HG02981 (cell line): ENCODE data around the gene IKBKG.
A peak's percentile ranks its signal among the peaks of the same experiment; 100 is the strongest.
"Not testable (repeated sequence)": the region's sequence is repeated elsewhere in the genome, so short reads cannot be mapped to it uniquely, and the experiment has no call there.

ENCODE experiments used
- ATAC-seq: cut with Tn5 transposase; IDR thresholded peaks from one replicate; pipeline ENCODE4 v1.9.1; 2021; ENCODE audit warnings: mild to moderate bottlenecking, moderate library complexity; ENCODE audit not compliant: unreplicated experiment

Gene IKBKG, protein sequence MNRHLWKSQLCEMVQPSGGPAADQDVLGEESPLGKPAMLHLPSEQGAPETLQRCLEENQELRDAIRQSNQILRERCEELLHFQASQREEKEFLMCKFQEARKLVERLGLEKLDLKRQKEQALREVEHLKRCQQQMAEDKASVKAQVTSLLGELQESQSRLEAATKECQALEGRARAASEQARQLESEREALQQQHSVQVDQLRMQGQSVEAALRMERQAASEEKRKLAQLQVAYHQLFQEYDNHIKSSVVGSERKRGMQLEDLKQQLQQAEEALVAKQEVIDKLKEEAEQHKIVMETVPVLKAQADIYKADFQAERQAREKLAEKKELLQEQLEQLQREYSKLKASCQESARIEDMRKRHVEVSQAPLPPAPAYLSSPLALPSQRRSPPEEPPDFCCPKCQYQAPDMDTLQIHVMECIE

DNA sequence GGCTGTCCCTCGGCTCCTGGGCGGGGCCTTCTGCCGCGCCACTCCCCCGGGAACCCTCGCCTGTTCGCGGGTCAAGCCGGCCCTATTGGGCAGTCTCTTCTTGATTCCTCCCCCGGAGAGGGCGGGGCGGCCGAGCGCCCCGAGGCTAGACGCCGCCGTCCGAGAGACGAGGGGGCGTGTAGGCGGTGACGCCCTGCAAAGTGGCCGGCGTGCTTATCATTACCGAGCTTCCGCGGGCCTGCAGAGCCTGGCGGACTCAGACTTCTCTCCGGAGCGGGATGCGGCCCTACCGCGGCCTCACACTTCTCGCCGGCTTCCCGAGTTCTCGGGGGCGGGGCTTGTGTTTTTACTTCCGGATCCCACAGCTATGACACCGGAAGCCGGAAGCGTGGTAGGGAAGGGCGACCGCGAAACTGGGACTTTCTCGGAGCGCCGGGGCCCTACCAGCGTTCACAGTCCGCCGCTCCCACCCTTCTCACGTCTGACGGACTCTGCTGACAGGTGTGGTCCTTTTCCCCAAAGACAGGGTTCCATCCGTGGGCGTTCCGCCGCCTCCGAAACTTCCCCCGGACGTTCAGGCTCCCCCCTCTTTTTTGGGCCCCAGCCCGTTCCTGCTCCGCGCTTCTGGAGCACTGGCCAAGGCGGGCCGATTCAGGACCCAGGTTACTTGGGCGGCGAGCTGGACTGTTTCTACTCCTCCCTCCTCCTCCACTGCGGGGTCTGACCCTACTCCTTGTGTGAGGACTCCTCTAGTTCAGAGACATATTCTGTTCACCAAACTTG lies at the start of gene IKBKG:
Gene IKBKG (plus strand): TSS at position 376 of the 783 bp plus-strand sequence. CDS start 4,383 bp downstream, outside the sequence.
- ATAC-seq, result peak; percentile 80

GRCh38 chrX:154501423-154501822 lies 46.0 kb upstream of the IKBKG start:
- not testable (repeated sequence) for ATAC-seq

DNA sequence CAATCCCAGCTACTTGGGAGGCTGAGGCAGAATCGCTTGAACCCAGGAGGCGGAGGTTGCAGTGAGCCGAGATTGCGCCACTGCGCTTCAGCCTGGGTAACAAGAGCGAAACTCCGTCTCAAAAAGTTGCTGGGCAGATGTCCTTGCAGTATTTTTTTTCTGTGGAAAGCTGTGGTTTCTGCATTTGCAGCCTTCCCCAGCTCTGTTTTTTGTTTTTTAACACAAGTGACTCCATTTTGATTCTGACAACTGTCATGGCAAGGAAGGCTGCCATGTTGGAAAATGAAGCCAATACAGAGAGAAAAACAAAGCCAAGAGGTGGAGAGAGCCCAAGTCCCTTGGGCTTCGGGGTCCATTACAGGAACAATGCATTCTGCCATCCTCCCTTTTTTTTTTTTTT lies 45.3 kb upstream of the IKBKG start:
- ATAC-seq, result no peak

GRCh38 chrX:154502989-154503388 lies 44.4 kb upstream of the IKBKG start:
- no peak for ATAC-seq

DNA sequence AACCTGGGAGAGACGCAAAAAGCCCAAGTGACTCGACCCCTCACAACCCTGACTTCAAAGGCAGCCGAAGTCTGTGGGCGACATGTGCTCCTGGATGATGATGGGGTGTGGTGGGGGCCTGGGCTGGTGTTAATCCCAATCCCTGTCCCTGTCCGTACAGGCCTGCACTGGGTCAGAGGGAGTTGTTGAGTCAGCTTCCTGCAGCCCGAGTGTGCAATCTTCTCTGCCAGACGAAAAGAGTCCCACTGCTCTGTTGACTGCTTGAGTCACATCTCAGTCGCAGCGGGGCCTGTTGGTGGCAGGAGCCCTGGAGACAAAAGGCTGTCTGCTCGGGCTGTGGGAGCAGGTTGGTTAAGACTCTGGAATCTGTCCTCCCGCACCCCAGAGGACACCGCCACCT lies 41.7 kb upstream of the IKBKG start:
- ATAC-seq, result no peak

GRCh38 chrX:154506483-154507332 lies 40.7 kb upstream of the IKBKG start:
- ATAC-seq, result no peak

DNA sequence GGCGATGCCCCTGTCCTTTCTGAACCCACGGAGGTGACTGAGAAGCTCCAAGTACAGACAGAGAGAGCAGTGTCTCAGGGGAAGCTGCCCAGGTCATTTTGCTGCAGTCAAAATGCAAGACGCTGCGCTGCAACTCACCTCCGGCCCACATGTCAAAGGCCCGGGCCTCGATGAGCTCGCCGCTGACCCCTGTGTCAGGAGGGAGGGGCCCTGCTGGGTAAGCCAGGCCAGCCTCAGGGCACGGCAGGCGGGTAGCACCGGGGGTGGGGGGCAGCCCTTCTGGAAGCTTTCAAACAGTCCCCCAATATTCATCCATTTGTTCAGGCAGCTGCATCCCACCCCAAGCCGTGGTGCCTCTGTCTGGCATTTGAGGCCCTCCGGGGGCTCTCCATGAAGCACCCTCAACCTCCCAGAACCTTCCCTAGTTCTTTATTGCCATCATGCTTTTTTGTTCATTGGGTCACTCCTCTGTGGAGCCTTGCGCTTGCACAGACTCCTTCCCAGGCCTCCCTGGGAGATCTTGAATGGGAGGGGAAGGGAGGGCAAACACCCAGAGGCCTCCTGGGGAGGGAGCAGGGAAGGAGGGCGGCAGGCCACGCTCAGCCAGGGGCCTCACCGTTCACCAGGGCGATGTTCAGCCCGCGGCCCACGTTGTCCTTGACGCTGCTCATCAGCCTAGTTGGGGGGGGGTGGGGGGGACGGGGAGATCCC lies 39.6 kb upstream of the IKBKG start:
- no peak for ATAC-seq

DNA sequence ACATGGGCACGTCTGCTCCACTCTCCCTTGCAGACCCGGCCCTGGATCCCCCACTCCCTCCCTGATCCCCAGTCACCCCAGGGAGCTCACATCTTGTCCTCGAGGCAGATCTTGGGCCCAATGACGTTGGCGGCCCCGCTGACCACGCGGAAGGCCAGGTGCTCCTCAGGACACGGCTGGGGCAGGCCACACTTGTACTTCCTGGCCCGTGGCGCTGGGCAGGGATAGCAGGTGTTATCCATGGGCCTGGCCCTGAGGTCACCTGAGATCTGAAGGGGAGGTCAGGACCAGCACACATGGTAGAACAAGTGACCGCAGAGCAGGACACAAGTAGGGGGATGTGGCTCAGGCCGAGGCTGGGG lies 39.1 kb upstream of the IKBKG start:
- ATAC-seq, result no peak

DNA sequence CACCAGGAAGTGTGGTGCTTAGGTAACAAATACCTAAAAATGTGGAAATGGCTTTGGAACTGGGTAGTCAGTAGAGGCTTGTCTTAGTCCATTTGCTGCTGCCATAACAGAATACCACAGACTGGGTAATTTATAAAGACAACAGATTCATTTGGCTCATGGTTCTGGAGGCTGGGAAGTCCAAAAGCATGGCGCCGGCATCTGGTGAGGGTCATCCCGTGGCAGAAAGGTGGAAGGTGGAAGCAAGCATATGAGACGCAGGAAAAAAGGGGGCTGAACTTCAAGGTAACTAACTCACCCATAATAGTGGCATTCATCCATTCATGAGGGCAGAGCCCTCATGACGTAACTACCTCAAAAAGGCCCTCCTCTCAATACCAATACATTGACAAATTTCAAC lies 38.0 kb upstream of the IKBKG start:
- no peak for ATAC-seq

DNA sequence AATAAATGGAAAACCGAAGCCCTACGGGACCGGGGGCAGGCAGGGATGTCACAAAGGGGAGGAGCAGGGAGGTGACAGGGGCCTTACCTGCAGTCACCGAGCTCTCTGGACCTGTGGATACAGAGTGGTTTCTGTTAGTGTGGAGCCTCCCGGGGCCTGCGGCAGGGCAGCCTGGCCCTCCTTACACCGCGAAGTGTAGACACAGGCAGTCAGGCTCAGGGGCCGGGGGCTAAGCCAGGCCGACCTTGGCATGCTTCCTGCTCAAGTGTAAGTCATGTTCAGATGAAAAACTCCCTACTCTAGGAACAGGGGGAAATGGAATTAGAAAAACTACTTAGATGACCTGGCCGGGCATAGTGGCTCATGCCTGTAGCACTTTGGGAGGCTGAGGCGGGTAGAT lies 35.7 kb upstream of the IKBKG start:
- no peak for ATAC-seq

GRCh38 chrX:154512879-154513553 lies 34.4 kb upstream of the IKBKG start:
- ATAC-seq, result no peak

DNA sequence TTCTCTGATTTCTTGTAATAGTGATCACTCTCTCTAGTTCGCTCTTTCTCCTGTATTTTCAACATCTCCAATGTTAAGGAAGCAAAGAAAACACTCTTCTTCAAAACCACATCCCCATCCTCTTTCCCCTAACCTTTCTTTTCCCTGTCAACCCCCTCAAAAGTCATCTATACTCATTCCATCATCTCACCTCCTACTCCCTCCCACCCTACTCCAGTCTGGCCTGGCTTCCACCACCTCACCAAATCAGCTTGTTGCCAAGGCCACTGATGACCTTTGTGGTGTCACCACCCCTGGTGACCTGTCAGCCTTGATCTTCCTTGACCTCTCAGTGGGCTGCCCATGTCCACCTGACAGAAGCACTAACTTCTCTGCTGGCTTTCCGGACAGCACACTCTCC lies 33.7 kb upstream of the IKBKG start:
- no peak for ATAC-seq

DNA sequence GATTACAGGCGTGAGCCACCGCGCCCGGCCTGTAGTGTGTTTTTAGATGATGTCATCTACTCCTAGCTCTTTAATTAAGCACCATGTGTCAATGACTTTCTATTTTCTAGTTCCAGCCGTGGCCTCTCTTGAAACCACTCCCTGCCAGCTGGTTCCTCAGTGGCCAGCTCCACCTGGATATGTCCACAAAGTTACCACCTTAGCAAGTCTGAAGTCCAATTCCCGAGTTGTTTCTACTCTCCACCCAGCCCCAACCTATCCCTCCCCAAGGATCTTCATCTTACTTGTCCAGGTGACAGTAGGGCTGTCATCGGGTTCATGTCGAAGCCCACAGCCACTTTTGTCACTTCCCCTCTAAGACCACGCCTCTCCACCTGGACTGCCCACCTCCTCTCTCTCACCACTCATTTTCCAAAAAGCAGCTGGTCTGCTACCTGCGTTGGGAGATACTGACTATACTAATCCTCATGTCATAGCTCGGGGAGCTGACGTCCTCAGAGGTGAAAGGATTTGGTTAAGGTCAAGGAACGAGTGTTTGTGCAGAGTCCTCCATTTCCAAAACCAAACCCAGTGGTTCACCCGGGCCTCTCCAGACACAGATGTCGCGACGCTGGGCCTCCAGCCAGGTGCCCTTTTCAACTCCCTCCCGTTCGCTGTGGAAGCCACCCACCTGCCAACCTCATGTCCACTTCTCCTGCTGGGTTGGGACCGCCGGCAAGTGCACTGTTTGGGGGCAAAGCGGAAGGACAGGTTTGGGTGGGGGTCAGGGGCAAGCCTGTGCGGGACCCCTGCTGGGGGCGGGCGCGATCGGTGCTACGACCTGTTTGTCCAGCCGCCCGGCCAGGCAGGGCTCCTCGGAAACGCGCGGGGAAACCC lies 32.1 kb upstream of the IKBKG start:
- no peak for ATAC-seq

- peak; percentile 94 for ATAC-seq
Observed at GRCh38 chrX:154515966-154516655, 31.3 kb upstream of the IKBKG start, which contains the start of gene FAM3A. TSS of gene FAM3A (minus strand) at chrX:154516232. CDS start at chrX:154515772, 460 bp downstream.

- ATAC-seq, result no peak
Observed at GRCh38 chrX:154516656-154517100, 30.7 kb upstream of the IKBKG start.

GRCh38 chrX:154517101-154517781 lies 30.2 kb upstream of the IKBKG start:
- no peak for ATAC-seq

DNA sequence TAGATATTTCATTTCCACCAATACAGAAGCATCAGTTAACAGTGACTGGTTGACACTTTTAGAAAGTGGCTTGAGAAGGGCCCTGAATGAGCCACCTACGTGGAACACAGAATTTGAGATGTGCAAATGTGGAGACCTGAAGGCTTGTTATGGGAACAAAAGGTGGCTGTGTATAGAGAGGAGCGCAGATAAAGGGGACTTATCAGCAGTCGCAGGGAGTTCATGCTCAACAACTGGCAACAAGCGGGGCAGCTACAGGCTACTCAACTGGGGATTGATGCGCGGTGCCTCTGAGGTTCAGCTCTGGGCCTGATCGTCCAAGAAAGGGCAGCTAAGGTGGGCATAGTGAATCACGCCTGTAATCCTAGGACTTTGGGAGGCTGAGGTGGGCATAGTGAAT lies 28.0 kb upstream of the IKBKG start:
- ATAC-seq, result no peak
